GM19438 (cell line): ENCODE data around the gene MAN1B1.
"Not testable (repeated sequence)": the region's sequence is repeated elsewhere in the genome, so short reads cannot be mapped to it uniquely, and the experiment has no call there.

Experiments
- ATAC-seq: cut with Tn5 transposase; IDR thresholded peaks from one replicate; pipeline ENCODE4 v1.9.1; 2021; ENCODE audit warnings: low read depth; ENCODE audit not compliant: unreplicated experiment

MAN1B1 gene

DNA sequence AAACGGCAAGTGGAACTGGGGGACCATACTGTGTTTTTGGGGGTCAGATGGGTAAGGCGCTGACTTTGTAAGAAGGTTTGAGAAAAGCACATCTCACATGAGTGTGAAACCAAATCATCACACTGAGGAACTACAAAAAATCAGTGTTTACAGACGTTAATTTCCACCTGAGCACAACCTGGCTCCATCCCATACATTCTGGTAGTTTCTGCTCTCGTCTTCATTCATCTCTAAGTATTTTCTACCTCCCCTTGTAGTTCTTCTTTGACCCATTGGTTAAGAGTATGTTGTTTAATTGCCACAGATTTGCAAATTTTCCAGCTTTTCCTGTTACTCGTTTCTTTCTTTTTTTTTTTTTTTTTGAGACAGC is 36.7 kb downstream of the MAN1B1 start:
- no peak for ATAC-seq

DNA sequence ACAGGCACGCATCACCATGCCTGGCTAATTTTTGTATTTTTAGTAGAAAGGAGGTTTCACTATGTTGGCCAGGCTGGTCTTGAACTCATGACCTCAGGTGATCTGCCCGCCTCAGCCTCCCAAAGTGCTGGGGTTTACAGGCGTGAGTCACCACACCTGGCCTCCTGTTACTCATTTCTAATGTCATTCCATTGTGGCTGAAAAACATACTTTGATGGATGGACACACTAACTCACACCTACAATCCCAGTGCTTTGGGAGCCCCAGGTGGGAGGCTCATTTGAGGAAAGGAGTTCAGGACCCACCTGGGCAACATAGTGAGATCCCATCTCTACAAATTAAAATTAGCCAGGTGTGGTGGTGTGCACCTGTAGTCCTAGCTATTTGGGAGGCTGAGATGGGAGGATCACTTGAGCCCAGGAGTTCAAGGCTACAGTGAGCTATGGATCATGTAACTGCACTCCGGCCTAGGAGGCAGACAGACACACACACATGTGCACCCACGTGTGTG is 37.2 kb downstream of the MAN1B1 start:
- not testable (repeated sequence) for ATAC-seq

DNA sequence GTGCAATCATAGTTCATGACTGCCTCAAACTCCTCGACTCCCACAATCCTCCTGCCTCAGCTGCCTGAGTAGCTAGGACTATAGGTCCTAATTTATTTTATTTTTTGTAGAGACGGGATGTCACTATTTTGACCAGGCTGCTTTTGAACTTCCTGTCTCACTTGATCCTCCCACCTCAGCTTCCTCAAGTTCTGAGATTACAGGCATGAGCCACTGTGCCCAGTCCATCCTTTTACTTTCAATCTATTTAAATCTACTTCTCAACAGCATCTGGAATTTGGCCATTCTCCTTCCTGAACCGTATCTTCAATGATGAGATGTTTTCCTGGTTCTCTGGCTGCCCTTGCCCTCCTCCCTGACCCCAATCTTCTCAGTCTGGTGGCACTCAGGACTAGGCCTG is 40.0 kb downstream of the MAN1B1 start:
- no peak for ATAC-seq

DNA sequence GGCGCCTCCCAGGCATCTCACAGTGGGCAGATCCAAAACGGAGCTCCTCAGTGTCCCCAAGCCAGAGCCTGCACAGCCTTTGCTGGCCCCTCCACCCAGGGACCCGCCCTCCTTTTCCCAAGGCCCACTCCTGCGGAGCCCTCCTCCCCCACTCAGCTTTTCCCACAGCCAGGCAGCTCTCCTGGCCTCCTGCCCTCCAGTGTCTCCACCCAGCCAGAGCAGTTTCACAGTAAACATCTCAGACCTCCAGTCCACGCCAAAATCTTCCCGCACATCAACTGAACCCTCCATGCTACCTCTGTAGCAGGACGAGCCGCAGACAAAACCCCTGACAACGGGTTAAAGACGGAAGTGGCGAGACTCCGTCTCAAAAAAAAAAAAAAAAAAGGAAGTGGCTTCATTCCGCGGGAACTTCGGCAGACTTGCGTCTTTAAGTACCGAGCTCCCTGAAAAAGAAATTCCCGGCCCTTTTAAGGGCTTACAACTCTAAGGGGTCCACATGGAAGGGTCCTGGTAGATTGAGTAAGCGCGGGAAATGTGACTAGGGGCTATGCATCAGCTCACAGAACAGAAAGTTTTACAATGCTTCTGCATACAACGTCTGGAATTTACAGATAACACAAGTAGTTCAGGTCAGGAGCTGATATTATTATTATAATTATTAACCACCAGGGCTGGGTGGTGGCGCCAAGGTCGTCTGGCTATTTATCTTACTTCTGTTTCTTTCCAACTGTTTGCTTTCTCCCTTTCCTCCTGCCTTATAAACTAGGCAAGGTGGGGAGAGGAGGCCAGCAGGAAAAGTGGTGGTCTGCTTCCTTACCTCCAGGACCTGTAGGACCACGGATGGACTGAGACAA is 40.7 kb downstream of the MAN1B1 start:
- no peak for ATAC-seq

DNA sequence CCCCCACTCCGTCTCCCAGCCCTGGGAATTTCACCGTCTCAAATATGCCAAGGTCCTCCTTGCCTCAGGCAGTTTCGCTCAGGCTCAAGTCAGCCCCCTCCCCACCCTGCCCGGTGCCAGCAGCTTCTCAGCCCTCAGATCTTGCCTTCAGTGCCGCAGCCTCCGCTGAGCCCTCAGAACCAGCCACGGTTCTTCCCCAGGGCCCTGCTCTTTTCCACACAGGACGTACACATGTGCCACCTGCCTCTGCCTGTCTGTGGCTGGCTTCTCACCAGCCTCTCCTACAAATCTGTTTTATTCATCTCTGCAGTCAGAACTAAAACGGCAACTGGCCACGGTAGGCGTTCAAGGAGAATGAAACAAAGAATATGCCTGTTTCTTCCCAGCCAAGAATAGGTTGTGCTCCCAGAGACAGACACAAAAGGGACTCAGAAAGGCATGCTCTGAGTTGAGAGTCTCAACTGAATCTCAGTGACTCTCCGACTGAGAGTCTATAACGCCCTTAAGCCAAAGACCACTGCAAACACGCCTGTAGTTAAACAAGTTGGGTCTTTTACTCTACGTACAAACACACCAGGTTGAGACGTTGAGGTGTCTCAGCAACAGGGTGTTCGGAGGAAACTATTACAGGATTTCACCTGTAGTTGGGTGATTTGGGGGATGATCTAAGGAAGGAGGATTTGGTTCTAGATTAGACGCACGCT is 41.5 kb downstream of the MAN1B1 start:
- no peak for ATAC-seq

DNA sequence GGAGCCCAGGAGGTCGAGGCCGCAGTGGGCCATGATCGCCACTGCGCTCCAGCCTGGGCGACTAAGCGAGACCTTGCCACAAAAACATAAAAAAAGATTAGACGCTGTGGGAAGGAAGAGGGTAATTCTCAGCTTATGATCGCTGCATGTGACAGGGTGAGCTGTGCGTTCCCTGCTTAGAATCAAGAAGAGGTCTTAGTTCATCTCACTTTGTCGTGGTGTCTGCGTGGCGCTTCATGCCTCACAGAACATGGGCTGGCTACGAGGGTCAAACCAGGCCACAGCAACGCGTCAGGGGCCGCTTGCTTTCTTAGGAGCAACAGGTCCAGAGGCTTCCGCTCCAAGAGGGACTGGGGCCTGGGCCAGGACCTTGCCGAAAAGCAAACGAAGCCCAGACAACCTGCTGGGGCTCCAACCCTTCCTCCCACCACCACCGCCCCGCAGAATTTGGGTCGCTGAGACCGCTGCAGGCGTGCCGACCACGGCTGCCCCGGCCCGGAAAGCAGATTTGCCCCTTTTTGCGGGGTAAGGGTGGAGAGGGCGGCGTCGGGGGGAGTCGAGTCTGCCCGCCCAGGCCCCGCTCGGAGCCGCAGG is 42.2 kb downstream of the MAN1B1 start:
- no peak for ATAC-seq

DNA sequence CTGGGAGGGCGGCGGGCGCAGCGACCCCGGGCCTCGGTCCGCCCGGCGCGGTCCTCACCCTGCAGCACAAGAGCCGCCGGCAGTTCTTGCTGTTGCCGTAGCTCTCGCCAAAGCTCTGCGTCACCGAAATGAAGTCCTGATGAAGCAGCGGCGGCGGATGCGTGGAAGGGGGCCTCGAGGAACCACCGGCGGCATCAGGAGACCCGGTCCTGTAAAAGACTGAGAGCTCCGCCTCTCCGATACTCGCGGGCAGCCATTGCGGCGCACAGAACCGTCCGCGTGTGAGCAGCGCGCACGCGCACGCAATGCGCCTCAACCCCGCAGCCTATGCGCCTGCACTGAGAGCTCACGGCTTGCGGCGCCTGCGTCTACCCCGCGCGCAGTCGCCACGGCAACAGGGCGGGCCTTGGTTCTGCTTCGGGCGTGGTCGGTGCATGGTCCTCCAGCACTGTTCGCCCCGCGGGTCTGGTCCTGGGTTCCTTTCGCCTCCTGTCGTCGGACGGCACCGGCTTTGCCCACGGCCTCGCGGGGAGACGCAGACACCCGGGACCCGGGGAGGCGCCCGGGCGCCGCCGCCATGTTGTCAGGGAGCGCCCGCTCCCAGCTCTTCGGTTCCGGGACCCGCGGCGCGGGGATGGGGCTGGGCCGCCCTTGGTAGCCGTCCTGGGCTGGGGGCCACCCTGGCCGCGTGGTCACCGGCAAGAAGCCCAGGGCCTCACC is 42.8 kb downstream of the MAN1B1 start:
- ATAC-seq = peak; percentile 72

DNA sequence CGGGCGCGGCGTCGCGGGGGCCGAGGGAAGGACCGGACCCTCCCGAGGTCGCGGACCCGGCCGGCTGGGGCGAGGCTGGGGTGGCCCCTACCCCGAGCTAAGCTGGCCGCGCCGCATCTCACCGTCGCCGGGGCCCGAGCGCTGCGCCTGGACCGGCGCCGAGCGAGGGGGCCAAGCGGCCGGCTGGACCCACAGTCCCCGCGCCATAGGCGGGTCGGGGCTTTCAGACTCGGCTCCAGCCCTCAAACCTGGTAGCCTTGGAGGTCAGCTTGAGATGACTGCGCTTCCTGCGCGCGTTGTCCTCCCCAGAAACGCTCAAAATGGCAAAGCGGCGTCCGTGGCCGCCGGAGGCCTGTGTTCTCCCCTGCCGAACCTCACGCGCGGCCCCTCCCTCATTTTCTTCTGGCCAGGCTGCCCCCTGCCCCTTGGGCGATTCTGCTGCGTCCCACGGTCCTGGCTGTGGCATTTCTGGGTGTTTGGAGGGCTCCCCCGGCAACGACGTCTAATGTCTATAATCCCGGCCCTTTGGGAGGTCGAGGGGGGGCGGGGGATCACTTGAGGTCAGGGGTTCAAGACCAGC is 43.5 kb downstream of the MAN1B1 start:
- ATAC-seq = no peak

DNA sequence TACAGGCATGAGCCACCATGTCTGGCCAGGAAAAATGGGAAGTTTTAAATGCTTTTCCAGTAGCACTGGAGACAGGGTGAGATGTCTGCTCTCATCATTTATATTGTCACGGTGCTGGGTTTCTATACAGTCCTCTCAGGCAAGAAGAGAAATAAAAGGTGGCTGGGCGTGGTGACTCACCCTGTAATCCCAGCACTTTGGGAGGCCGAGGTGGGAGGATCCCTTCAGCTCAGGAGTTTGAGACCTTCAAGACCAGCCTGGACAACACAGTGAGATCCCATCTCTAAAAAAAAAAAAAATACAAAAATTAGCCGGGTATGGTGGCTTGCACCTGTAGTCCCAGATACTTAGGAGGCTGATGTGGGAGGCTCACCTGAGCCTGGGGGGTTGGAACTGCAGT is 47.4 kb downstream of the MAN1B1 start:
- no peak for ATAC-seq

DNA sequence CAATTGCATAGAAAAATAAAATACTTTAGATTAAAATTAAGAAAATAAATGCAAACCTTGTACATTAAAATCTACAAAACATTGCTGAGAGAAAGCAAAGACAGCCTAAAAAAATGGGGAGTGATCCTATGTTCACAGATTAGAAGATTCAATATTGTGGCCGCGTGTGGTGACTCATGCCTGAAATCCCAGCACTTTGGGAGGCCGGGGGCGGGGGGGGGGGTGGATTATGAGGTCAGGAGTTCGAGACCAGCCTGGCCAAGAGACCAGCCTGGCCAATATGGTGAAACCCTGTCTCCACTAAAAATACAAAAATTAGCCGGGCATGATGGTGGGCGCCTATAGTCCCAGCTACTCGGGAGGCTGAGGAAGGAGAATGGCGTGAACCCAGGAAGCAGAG is 48.4 kb downstream of the MAN1B1 start:
- ATAC-seq = not testable (repeated sequence)

DNA sequence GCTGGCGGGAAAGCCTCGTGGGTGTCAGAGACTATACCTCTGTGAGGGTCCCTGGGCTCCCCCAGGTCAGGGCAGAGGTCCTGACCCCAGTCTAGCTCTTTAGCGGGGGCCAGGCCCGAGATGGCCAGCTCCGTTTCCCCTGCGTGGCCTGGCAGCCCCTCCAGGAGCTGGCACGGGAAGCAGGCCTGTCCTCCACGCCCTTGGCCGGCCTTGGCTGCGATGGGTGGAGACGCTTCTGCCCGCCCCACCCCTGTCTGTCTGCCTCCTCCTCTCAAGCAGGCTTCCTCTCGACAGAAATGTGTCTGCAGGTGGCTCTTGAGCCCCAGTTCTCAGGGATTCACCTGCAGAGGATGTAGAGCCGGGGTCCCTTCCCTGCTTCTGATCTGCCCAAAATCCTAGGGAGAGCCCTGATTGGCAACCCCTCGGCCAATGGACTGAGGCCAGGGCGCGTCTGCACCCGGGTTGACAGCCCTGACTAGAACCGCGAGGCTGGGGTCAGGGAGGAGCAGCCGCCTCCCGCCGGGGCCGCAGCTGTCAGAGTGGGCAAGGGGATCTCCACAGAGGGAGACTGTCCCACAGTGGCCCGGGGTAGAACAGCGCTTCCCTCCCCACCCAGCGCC is 49.6 kb downstream of the MAN1B1 start:
- no peak for ATAC-seq

DNA sequence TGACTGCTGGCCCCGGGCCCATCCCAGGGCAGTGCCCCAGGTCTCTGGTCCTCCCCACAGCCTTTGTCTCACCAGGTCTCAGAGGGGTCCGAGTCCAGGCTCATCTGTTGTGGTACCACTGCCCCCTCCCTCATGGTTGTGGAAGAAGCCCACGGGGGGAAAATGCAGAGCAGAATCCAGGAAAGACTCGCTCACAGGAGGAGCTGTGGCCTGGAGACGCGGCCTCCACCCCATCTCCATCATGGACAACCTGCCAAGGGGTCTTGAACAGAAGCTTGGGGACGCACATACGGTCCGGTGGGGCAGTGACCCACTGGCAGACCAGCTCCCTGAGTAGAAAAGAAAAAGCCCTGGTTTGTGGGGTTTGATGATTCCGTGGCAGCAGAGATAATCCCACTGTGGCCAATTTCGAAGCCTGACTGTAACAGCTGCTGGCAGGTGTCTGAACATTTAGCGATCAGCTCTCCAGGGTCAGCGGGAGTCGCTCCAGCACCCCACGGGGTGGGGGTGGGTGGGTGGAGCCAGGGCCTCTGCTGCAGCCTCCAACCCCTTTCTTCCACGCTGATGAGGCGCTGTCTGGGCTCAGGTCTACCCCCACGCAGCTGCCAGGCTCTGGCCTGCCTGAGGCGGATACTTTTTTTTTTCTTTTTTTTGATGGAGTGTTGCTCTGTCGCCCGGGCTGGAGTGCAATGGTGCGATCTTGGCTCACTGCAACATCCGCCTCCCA is 50.3 kb downstream of the MAN1B1 start:
- no peak for ATAC-seq

DNA sequence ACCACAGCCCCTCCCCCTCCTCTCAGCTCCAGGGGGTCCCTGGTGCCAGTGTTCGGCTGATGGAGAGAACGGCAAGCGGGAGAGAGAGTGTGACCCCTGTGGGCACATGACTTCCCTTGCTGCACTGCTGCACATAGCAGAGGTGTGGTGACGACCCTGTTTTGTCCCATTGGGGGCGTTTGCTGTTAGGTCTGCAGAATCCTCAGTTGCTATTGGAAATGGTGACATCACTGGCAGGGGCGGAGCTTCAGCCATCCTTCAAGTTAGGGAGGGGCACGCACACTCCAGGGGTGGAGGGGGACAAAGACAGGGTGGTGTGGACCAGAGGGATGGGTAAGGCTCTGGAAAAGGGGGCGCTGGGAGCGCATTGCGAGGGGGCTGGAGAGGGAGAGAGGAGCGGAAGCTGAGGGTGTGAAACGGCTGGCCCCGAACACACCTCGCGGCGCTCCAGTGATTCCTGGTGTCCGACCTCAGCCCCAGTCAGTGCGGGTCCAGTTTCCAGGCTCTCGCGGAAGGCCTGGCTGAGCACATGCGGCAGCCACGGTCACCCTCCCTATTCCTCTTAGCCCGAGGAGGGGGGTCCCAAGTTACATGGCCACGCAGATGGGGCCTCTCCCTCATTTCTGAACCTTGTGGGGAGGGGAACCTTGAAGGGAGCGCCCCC is 51.4 kb downstream of the MAN1B1 start:
- no peak for ATAC-seq

DNA sequence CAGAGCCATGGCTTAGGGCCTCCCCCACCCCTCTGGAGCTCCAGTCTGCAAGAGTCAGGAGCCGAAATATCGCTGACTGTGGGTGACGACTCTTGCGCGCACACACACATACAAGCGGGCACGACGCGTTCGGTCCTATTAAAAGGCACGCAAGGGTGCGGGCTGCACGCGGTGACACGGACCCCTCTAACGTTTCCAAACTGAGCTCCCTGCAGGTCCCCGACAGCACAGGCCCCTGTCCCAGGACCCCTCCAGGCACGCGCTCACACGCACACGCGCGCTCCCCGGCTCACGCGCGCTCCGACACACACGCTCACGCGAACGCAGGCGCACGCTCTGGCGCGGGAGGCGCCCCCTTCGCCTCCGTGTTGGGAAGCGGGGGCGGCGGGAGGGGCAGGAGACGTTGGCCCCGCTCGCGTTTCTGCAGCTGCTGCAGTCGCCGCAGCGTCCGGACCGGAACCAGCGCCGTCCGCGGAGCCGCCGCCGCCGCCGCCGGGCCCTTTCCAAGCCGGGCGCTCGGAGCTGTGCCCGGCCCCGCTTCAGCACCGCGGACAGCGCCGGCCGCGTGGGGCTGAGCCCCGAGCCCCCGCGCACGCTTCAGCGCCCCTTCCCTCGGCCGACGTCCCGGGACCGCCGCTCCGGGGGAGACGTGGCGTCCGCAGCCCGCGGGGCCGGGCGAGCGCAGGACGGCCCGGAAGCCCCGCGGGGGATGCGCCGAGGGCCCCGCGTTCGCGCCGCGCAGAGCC is 52.1 kb downstream of the MAN1B1 start, which contains the start of gene GRIN1:
Gene GRIN1, plus strand, starts transcription at position 433 of the 746 bp plus-strand sequence. CDS start 333 bp downstream, outside the sequence.
- ATAC-seq = no peak

DNA sequence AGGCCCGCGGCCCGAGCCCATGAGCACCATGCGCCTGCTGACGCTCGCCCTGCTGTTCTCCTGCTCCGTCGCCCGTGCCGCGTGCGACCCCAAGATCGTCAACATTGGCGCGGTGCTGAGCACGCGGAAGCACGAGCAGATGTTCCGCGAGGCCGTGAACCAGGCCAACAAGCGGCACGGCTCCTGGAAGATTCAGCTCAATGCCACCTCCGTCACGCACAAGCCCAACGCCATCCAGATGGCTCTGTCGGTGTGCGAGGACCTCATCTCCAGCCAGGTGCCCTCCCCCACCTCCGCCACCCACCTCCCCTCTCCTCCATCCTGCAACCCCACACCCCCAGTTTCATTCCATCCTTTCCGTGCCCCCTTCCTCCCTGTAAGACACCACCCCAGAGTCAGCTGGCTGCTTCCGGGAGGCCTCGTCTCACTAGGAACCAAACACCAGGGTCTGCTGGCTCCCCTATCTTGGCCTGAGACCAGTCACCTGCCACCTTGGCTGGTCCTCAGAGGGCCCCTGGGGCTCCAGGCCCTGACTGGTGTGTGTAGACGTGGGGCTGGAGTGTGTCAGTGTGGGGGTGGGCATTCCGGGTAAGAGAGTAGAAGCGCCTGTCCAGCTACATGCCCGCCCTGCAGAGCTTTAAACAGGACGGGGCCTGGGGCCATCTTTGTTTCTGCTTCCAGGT is 52.8 kb downstream of the MAN1B1 start:
- no peak for ATAC-seq

DNA sequence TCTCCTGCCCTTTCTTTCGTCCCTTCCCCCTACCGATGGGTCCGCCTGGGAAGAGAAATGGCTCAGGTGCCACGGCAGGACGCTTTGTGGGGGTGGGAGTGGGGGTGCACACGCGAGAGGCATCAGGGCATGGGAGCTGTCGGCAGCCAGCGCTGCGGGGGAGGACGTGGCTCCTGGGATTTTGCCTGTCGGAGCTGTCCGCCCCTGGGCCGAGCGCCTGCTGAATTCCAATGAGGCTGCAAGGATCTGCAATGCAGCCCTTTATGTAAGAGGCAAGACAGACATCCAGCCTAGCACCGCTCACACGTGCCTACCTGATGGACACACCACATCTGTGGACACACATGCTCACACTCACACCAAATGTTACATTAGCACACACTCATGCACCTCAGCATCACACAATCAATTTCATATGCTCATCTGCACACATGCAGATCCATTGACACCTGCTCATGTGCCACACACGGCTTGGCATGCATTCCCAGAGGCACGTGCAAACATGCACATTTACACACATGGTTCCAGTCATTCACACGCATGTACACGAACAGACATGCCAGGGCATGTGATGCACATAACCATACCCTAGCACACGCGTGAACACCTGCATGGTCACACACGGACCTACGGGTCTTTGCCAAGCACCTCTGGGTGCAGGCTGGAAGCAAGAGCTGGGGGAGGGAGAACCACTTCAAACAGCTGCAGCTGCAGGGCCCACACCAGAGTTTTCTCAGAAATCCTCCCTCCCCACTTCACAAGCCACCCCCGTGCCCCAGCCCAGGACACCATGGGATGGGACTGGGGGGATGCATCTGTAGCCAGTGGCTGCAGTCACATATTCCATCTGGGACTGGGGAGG is 53.6 kb downstream of the MAN1B1 start:
- no peak for ATAC-seq
